GM18519 (cell line): ENCODE data around the gene ARHGEF17.

Experiments
- ATAC-seq: cut with Tn5 transposase; IDR thresholded peaks from one replicate; pipeline ENCODE4 v1.9.1; 2021; ENCODE audit warnings: mild to moderate bottlenecking, moderate library complexity; ENCODE audit not compliant: unreplicated experiment, low FRiP score

The ARHGEF17 gene

DNA sequence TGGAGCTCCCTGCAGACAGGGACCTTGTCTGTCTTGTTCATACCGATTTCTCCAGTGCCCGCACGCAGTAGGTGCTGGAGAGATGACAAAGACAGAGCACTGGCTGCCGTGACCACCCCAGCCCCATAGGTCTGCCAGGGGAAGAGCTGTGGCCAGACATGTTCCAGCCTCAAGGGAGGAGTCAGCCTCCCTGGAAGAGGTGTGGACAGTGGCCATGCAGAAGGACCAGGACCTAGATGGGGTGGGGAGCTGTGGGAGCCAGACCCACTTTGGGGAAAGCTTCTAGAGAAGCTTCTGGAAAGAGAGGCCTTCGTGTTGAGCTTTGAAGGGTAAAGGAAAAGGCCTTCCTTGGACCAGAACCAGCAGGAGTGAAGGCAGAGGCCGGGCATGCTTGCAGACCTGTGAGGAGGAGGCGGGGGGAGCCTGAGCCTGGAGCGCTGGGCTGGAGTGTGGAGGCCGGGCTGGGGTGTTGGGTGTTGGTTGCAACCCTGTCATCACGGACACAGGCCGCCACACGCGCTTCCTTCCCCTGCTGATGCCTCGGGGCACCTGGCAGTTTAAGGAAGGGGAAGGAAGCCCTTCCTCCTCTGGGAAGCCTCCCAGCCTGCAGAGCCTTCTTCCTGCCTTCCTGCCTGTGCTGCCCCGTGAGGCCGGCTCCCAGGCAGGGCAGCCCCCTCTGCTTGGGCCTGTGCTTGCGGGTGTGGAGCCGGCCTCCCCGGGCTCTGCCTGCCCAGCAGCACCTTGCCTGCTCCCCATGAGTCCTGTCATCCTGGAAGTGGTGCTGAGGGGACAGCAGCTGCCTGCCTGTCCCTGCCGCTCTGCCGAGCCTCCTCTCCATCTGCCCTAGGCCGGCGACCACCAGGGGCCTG, 80.4 kb downstream of the ARHGEF17 start:
- ATAC-seq = no peak

DNA sequence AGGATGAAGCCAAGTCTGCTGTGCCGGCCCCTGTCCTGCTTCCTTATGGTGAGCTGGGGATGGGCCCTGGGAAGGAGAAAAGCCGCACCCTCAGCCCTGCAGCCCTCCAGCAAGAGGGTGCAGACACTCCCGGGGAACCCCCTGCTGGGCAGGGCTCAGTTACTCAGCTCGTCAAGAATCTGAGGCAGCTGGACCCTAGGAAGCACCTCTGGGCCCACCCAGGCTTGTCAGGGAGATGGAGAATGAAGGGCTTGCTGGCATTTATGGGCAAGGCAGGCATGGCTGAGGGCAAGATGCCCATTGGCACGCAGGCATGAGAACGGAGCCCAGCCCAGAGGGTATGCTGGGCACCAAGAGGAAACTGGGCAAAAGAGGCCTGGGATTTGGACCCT, 81.1 kb downstream of the ARHGEF17 start:
- no peak for ATAC-seq

DNA sequence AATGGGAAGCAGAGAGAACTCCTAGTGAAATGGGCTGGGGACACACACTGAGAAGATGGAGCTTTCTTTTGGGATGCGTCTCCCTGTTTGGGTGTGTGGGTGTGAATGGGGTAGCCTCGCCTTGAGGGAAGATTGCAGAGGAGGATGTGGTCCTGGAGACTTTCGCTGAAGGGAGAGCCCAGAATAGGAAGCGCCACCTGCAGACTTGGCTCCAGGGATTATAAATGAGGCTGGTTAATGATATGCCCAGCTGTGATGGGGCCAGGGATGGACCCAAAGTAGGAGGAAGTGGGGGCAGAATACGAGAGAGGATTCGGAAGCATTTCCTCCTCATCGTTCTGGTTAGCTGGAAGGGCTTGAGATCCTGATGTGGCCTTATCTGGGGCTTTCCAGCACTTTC, 81.8 kb downstream of the ARHGEF17 start:
- ATAC-seq = no peak

DNA sequence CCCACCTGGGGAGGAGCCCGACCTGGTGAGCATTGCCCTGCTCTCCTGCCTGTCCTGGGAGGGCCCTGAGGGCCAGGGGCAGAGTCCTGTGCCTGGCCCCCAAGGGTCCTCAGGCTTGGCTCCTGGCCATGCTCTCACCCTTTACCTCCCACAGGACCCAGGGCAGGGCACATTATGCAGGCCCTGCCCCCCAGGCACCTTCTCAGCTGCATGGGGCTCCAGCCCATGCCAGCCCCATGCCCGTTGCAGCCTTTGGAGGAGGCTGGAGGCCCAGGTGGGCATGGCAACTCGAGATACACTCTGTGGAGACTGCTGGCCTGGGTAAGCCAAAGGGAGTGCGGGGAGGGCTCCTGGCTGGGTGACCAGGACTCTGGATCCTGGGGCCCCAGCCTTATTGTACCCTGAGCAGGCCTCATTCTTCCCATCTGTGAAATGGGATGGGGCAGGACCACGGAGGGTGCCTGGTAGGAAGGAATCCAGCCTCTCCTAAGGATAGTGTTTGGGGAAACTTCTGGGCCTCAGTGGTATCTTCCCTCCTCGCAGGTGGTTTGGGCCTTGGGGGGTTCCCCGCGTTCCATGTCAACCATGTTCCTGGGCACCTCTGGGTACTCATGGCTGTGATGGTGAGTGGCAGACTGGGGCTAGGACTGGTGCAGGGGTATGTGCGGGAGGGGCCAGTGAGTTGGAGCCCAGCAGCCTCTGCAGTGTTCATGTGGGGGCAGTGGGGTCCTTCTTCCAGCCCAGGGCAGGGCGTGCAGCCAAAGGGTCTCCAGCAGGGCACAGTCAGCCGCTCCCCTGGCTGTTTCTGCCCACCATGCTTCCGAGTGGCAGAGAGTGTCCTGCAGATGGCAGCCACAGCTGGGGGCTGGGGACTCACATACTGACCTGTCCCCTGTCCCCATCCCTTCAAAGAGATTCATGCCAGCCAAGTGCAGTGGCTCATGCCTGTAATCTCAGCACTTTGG, 82.8 kb downstream of the ARHGEF17 start:
- no peak for ATAC-seq

DNA sequence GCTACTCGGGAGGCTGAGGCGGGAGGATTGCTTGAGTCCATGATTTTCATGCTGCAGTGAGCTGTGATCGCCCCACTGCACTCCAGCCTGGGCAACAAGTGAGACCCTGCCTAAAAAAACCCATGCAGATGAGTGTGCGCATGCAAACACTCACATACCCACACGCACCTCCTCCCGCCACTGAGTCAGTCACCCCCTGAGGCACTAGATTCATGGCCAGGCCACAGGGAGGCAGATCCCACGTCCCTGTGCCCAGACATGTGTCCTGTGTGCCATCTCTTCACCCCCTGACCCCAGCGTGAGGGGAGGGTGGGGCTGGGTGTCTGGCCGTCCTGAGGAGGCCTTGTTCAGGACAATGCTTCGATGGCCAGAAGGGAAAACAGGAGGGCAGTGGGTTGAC, 83.6 kb downstream of the ARHGEF17 start:
- ATAC-seq = no peak

DNA sequence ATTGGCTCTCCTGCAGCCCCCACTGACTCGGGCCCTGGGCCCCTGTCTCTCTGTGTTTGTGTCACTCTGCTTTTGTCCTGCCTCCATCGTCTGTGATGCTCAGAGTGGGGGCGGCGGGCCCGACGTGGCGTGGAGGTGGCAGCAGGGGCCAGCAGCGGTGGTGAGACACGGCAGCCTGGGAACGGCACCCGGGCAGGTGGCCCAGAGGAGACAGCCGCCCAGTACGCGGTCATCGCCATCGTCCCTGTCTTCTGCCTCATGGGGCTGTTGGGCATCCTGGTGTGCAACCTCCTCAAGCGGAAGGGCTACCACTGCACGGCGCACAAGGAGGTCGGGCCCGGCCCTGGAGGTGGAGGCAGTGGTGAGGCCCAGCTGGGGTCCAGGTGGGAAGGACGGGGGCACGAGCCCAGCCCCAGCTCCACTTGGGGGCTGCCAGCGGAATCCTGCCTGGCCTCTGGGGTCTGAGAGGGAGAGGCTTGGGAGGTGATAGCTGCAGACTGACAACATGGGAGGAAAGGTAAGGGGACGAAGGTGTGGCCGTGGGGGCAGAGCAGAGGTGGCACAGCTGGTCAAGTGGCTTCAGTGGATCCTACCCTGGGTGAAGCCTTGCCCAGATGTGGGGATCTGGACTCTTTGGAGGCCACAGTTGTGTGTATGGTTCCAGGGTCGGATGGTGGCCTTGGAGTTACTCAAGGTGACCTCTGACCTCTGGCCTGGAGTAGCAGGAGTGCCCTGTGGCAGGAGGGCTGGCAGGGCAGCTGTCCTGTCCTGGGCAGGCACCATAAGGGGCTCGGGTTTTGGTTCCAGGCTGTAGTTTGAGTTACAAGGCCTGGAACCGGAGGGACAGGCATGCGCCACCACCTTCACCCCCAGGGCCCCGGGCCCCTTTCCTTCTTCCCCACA, 84.3 kb downstream of the ARHGEF17 start:
- ATAC-seq = no peak

DNA sequence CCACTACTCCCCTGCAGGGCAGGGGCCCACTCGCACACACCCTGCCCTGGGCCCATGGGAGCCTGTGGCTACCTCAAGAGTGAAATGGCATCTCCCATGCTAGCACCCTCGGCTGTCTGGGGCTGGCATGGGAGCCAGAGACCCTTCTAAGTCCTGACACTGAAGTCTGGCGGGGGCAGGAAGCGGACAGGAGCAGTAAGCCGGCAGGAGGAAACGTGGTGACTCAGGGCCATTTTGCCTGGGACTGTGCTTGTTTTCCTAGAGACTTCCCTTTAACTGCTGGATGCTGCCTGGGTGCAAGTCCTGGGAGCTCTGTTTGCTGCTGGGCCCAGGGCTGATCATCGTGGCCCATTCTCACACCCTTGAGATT, 84.9 kb downstream of the ARHGEF17 start:
- ATAC-seq = no peak

DNA sequence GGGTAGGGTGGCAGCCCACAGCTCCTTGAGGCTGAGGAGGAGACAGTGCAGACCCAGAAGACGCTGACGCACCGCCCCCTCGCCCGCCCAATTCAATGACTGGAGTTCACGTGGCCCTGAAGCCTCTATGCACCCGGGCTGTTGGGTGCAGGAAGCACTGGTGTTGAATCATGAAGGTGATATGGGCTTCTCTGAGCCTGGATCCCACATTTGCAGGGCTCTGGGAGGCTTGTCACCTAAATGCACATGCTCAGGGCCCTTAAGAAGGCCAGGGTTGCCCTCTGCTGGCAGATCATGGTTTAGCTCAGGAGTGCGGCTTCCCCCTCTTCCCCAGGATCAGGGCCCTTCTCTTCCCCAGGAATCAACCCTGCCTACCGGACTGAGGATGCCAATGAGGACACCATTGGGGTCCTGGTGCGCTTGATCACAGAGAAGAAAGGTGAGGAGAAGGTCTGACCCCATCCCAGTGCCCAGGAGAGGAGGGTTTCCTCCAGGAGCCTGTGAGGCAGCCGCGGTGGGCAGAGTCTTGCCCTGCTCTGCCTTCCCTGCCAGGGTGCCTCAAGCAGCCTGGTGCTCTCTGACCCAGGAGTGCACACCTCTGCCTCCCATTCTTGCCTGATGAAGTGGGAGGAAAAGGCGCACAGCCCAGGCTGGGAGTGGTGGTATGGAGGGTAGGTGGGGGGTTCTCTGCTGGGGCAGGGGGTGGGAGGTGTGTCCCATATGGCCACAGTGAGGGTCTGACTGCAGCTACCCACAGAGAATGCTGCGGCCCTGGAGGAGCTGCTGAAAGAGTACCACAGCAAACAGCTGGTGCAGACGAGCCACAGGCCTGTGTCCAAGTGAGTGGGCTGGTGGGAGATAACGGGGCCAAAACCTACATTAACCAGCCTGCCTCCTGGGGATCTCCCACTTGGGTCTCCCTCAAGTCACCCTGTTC, 85.7 kb downstream of the ARHGEF17 start:
- ATAC-seq = no peak

DNA sequence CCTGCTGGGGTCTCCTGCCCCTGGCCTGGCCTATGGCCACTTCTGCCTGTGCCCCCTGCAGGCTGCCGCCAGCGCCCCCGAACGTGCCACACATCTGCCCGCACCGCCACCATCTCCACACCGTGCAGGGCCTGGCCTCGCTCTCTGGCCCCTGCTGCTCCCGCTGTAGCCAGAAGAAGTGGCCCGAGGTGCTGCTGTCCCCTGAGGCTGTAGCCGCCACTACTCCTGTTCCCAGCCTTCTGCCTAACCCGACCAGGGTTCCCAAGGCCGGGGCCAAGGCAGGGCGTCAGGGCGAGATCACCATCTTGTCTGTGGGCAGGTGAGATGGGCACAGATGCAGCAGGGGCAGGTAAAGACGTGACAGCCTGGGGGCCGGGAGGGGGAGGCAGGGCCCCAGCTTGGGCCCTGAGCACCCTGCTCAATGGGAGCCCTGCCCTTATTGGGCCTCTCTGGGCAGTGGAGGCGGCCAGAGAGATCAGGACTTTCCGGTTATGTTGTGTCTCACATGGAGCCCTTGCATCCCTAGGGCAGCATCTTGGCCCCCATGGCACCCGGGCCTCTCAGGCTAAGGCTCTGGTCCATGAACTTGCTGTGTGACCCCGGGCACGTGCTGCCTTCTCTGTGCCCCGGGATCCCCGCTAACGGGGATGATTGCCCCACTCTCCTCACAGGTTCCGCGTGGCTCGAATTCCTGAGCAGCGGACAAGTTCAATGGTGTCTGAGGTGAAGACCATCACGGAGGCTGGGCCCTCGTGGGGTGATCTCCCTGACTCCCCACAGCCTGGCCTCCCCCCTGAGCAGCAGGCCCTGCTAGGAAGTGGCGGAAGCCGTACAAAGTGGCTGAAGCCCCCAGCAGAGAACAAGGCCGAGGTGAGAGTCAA, 86.6 kb downstream of the ARHGEF17 start:
- ATAC-seq = no peak

DNA sequence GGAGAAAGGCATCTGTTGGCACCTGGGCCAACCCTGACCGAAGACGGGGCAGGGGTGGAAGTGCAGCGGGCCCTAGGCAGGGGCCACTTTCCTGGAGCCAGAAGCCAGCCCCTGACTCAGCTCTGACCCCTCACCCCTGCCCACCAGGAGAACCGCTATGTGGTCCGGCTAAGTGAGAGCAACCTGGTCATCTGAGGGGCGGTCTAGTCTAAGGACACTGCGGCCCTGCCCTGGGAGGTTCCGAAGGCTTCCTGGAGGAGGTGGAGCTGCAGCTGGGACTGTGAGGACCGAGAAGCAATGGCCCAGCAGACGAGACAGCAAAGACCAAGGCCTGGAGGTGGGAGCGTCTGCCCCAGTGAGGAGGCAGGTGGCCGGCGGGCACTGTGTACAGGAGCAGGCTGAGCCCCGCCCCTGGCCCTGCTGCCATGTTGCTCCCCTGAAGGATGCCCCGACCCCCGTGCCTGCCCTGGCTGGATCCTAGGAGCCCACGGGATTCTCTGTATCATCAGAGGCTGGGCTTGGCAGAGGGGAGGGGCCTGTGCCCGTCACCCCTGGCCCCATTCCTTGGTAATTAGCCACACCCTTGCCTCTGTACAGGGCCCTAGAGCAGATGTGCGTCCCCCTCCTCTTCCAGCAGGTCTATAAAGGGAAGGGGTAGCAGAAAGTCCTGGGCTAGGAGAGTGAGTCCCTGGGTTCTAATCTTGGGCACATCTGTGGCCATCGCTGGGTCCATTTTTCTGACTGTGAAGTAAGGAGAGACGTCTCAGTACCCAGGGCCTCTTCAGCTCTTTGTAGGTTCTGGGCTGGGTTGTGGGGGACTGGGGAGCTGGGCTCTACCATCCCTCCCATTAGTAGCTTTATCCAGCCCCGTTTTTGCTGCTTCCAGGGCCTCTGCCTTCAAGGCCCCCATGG, 87.5 kb downstream of the ARHGEF17 start:
- ATAC-seq = no peak

DNA sequence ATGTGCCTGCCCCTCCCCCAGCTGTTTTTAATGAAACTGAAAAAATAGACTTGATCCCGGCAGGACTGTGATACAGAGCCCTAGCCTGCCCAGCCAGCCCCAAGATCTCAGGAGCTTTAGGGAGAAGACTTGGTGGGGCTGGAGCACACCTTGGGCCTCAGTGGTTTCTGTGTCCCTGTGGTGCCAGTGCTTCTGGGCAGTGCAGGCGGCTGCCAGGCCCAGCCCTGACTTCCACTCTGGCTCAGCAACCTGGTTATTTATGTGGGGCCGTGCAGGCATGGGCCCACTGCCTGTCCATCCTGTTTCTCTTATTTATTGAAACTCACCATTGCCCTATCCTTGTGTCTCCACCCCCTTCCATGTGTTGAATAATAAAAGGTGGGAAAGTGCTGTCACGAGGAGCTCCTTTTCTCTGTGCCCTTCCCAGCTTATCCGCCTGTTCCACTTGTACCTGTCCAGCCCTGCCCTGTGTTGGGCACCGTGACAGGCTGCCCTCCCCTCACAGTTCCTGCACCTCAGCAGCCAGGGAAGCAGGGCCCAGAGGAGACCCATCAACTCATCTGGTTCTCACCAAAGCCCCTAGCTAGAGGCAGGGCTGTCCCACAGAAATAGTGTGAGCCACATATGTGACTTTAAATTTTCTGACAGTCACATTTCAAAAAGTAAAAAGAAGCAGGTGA, 88.3 kb downstream of the ARHGEF17 start:
- no peak for ATAC-seq

DNA sequence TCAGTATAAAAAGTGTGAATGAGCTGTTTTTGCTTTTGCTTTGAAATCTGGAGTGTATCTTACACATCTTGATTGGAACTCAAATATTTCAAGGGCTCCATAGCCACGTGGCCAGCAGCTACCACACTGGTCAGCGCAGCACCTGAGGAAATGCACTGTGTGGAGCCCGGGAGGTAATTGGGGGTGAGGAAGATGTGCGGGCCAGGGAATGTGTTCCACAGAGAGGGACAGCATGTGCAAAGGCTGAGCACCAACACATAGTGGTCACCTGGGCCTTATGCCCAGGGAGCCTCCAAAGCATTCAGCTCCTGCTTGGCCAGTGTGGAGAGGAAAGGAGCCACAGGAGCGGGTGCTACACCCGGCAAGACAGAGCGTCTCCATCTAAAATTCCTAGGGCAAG, 88.9 kb downstream of the ARHGEF17 start:
- ATAC-seq = no peak

DNA sequence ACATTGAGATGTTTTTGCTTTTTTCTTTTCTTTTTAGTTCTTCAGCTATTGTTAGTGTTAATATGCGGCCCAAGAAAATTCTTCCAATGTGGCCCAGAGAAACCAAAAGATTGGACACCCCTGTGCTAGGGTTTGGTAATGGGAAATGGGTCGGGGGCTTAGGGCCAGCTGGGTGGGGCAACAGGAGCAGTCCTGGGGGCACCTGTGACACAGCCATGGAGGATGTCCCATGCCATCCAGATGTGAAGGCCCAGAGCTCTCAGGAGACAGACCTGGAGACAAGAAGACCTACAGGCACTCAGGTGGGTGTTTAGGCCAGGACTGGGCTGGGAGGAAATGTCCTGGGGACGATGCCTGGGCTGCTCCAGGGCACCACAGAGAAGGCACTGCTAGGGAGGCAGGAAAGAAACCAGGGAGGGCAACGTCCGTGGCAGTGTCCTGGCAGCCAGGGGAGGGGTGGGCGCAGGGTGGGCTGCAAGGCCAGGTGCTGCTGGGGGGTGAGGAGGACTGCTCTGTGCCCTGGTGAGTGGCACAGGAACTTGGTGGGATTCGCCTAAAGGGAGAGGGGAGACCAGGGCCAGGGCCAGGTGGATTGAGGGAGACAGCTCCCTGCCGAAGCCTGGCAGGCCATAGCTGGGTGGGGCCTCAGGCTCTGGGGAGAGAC, 89.5 kb downstream of the ARHGEF17 start:
- no peak for ATAC-seq

DNA sequence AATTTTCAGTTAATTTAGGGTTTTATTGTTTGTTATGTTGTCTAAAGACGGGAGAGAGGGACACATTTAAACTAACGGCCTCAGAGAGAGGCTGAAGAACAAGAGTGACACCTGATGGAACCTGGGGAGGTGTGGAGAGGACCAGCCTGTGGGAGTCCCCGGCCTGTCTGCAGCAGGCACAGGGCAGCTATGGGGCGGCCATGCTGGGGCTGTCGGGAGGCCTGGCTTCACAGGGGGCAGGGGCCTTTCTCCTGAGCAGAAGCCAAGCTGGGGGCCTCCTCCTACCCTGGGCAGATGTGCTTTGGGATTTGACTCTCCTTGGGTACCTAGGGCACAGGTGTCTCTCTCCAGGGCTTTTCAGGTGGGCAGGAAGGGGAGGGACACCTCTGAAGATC, 90.1 kb downstream of the ARHGEF17 start:
- ATAC-seq = no peak

DNA sequence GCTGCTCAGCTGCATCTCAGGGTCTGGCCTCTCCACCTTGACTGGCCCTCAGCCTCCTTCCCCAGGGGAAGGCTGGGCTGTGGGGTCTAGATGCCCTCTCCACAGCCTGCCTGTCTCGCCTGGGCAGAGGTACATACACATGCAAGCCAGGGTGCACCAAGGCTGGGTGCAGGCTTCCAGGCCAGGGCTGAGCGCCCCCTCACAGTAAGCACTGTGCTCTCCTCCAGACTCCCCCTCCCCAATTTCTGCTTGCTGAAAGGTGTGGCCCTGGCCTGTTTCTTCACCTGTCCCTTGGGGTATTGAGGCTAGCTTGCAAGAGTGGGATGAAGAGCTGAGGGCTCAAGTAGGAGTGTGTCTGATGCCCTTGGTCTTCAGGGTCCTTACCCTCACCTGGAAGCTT, 90.6 kb downstream of the ARHGEF17 start:
- ATAC-seq = no peak

DNA sequence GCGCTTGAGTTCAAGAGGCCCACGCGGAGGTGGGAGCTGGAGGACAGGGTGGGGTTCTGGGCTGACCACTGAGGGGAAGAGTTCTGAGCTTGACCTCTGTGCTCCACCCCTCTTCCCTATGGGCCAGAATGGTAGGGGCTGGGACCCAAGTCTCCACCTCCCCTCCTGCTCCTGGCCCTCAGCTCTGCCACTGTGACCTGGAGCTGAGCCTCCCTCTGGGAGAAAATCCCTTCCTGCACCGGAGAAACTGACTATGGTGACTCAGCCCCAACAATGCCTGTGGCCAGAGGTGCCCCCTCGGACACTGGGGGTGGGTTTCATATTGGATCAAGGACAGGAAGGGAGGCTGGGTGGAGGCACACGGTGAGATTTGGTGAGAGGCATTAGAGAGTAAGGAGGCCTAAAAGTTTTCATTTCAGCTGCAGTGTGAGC, 91.1 kb downstream of the ARHGEF17 start:
- ATAC-seq = no peak
